ENCODE data around the gene LITAF.

The LITAF gene

GRCh38 chr16:11538880-11539279 is 47.8 kb downstream of the LITAF start:
- no peak overlapping the region for H2AFZ ChIP-seq (ENCODE audit: low read length)
- H3K4me3 ChIP-seq (ENCODE audit: low read length, poor library complexity, severe bottlenecking) = no peak overlapping the region
- H3K27me3 ChIP-seq (ENCODE audit: insufficient read depth, low read length, poor library complexity, severe bottlenecking) = no peaks in the 10 kb centered on the region
- no peak overlapping the region for H3K4me2 ChIP-seq (ENCODE audit: low read depth, low read length, poor library complexity, severe bottlenecking)
- no peaks in the 10 kb centered on the region for H4K20me1 ChIP-seq (ENCODE audit: insufficient read depth, low read length, poor library complexity, severe bottlenecking)
- H3K79me2 ChIP-seq (ENCODE audit: insufficient read depth, low read length) = no peaks in the 10 kb centered on the region
- no peaks in the 10 kb centered on the region for H3K9me2 ChIP-seq (replicated peaks; ENCODE audit: low read depth, low read length)
- no peaks in the 10 kb centered on the region for H3F3A ChIP-seq (ENCODE audit: low read depth)
- no peaks in the 10 kb centered on the region for H3K9me3 ChIP-seq (ENCODE audit: insufficient read depth, low read depth, low read length)
- TF ChIP-seq EZH2phosphoT487 (IDR thresholded peaks at IDR 0.05; ENCODE audit: borderline replicate concordance) (no peak), CTCF (conservative IDR thresholded peaks at IDR 0.05; ENCODE audit: low read length) (no peak)
- no peaks in the 10 kb centered on the region for H3K4me1 ChIP-seq (ENCODE audit: insufficient read depth, low read length, poor library complexity, severe bottlenecking)
- H3K36me3 ChIP-seq (ENCODE audit: insufficient read depth, low read length) = no peaks in the 10 kb centered on the region
- H3K9ac ChIP-seq (ENCODE audit: low read depth, low read length, poor library complexity, severe bottlenecking) = no peak overlapping the region

DNA sequence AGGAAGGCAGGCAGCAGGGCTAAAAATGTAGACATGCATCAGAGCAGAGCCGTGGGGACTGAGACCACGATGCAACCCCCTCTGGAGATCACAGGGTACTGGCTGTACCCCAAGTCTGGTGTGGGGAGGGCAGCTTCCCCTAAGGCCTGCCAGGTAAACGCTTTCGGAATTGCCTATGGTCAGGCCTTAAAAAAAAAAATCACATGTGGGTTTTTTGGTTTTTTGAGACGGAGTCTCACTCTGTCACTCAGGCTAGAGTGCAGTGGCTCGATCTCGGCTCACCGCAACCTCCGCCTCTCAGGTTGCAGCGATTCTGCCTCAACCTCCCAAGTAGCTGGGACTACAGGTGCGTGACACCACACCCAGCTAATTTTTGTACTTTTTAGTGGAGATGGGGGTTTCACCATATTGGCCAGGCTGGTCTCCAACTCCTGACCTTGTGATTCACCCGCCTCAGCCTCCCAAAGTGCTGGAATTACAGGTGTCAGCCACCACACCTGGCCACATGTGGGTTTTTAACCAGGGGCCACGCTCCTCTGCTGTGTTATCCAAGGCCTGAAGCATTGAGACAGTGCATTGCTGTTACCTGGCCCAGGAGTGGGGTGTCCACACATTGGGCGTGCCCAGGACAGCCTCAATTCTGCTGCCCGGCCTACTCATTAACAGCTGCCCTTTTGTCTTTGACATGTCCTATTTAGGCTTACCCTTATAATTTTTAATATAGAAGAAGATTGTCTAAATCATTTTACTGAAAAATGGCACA is 50.4 kb downstream of the LITAF start:
- no peak overlapping the region for H3K4me3 ChIP-seq (ENCODE audit: low read length, poor library complexity, severe bottlenecking)
- no peaks in the 10 kb centered on the region for H4K20me1 ChIP-seq (ENCODE audit: insufficient read depth, low read length, poor library complexity, severe bottlenecking)
- no peaks in the 10 kb centered on the region for H3K9me2 ChIP-seq (replicated peaks; ENCODE audit: low read depth, low read length)
- H2AFZ ChIP-seq (ENCODE audit: low read length) = no peak overlapping the region
- no peak overlapping the region for H3K9ac ChIP-seq (ENCODE audit: low read depth, low read length, poor library complexity, severe bottlenecking)
- no peaks in the 10 kb centered on the region for H3K36me3 ChIP-seq (ENCODE audit: insufficient read depth, low read length)
- no peaks in the 10 kb centered on the region for H3K4me1 ChIP-seq (ENCODE audit: insufficient read depth, low read length, poor library complexity, severe bottlenecking)
- no peaks in the 10 kb centered on the region for H3F3A ChIP-seq (ENCODE audit: low read depth)
- H3K4me2 ChIP-seq (ENCODE audit: low read depth, low read length, poor library complexity, severe bottlenecking) = no peak overlapping the region
- no peaks in the 10 kb centered on the region for H3K79me2 ChIP-seq (ENCODE audit: insufficient read depth, low read length)
- no peaks in the 10 kb centered on the region for H3K27me3 ChIP-seq (ENCODE audit: insufficient read depth, low read length, poor library complexity, severe bottlenecking)
- no peaks in the 10 kb centered on the region for H3K9me3 ChIP-seq (ENCODE audit: insufficient read depth, low read depth, low read length)
- no peak for TF ChIP-seq CTCF (conservative IDR thresholded peaks at IDR 0.05; ENCODE audit: low read length)
- TF ChIP-seq EZH2phosphoT487 (IDR thresholded peaks at IDR 0.05; ENCODE audit: borderline replicate concordance) = no peak

DNA sequence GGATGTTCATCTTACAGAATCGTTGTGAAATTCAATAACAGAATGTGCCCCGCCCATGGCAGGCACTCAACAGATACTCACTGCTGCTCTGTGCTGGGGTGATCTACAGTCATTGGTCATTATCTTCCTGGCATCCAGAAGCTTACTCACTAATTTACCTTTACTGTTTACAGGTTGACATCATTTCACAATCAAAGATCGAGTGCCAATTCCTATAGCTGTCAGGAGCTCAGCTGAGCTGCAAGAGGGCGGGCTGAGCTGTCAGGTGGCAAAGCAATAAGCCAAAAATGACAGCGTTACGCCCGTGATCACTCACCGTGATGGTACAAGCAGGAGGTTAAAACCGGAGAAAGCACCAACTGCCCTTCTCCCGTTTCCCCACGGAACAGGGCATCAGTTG is 51.2 kb downstream of the LITAF start:
- Histone ChIP-seq H3K9me2 (replicated peaks; ENCODE audit: low read depth, low read length) (no peaks in the 10 kb centered on the region), H3K9me3 (ENCODE audit: insufficient read depth, low read depth, low read length) (no peaks in the 10 kb centered on the region), H2AFZ (ENCODE audit: low read length) (no peak overlapping the region), H3F3A (ENCODE audit: low read depth) (no peaks in the 10 kb centered on the region), H3K4me2 (ENCODE audit: low read depth, low read length, poor library complexity, severe bottlenecking) (no peak overlapping the region), H3K79me2 (ENCODE audit: insufficient read depth, low read length) (no peaks in the 10 kb centered on the region), H3K4me3 (ENCODE audit: low read length, poor library complexity, severe bottlenecking) (no peak overlapping the region), H3K9ac (ENCODE audit: low read depth, low read length, poor library complexity, severe bottlenecking) (no peak overlapping the region), H3K4me1 (ENCODE audit: insufficient read depth, low read length, poor library complexity, severe bottlenecking) (no peaks in the 10 kb centered on the region), H4K20me1 (ENCODE audit: insufficient read depth, low read length, poor library complexity, severe bottlenecking) (no peaks in the 10 kb centered on the region), H3K27me3 (ENCODE audit: insufficient read depth, low read length, poor library complexity, severe bottlenecking) (no peaks in the 10 kb centered on the region), H3K36me3 (ENCODE audit: insufficient read depth, low read length) (no peaks in the 10 kb centered on the region)
- TF ChIP-seq CTCF (conservative IDR thresholded peaks at IDR 0.05; ENCODE audit: low read length) = no peak
- TF ChIP-seq EZH2phosphoT487 (IDR thresholded peaks at IDR 0.05; ENCODE audit: borderline replicate concordance) = no peak

All from Loucy (cell line).